Measurements from ENCODE around the gene ONECUT2.

DNA sequence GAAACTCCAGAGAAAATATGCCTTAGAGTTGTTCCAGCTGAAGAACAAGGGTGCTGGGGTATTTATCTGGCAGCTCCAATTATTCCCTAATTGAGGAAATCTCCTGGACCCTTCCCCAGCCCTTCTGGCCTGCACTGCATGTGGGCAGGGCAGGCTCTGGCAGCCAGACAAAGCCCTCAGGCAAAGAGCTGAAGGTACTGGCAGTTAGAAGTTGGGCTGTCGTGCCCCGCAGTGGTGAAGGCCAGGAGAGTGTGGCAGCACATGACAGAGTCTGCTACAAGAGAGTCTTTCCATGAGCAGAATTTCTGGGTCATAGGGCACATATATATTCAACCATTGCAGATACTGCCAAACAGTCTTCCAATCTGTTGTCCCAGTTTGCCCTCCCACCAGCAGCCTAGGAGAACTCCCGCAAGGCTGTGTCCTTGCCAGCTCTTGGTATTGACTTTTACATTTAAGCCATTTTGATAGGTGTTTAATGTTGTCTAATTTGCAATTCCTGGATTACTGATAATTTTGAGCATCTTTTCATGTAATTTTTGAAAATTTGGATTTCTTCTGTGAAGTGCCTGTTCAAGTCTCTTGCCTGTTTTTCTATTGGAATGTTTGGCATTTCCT, 26.6 kb downstream of the ONECUT2 start:
- TF ChIP-seq, protein P1, sequence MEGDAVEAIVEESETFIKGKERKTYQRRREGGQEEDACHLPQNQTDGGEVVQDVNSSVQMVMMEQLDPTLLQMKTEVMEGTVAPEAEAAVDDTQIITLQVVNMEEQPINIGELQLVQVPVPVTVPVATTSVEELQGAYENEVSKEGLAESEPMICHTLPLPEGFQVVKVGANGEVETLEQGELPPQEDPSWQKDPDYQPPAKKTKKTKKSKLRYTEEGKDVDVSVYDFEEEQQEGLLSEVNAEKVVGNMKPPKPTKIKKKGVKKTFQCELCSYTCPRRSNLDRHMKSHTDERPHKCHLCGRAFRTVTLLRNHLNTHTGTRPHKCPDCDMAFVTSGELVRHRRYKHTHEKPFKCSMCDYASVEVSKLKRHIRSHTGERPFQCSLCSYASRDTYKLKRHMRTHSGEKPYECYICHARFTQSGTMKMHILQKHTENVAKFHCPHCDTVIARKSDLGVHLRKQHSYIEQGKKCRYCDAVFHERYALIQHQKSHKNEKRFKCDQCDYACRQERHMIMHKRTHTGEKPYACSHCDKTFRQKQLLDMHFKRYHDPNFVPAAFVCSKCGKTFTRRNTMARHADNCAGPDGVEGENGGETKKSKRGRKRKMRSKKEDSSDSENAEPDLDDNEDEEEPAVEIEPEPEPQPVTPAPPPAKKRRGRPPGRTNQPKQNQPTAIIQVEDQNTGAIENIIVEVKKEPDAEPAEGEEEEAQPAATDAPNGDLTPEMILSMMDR (IDR thresholded peaks at IDR 0.05; ENCODE audit: low read length): no peak
- no peak for TF ChIP-seq EZH2phosphoT487 (IDR thresholded peaks at IDR 0.05; ENCODE audit: low read length)

All from MM.1S (cell line).